HG02642 (cell line): ENCODE data around the gene FNBP1L.
"Not testable (repeated sequence)": the region's sequence is repeated elsewhere in the genome, so short reads cannot be mapped to it uniquely, and the experiment has no call there.

Experiments
- ATAC-seq: cut with Tn5 transposase; IDR thresholded peaks from one replicate; pipeline ENCODE4 v1.9.1; 2021; ENCODE audit warnings: mild to moderate bottlenecking; ENCODE audit not compliant: unreplicated experiment, poor library complexity

The FNBP1L gene

GRCh38 chr1:93522721-93523120, 74.8 kb downstream of the FNBP1L start:
- no peak for ATAC-seq

DNA sequence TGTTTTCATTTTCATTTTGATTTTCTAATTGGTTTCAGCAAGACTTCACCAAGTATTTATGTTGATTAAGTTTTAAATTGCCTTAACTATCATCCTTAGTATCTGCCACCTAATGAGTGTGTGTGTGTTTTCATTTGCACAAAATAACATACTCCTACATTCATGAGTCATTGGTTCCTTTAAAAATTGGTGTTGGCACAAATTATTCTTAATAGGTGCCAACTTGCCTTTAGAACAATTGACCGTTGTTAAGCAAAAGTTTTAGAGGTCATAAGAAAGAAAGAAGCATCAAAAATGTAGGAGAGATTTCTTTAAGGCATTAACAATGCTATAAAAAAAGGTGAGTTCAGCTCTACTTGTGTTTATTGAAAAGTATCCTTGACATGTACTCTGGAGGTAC, 77.5 kb downstream of the FNBP1L start:
- no peak for ATAC-seq

GRCh38 chr1:93526431-93526830, 78.5 kb downstream of the FNBP1L start:
- ATAC-seq: no peak

DNA sequence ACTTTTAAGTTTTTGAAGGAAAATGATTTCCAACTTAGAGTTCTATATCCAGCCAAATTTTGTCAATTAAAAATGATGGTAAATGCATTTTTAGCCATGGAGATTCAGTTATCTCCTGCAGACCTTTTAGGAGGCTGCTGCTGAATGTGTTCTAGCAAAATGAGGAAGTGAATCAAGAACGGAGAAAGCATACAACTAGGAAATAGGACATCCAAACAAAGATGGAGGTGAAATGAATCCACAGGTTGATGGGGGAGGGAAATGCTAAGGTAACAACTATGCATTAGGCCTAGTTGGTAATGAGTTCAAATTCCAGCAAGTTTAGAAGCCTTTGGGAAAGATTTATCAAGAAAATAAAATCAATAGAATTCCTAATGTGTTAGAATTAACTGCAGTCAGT, 80.5 kb downstream of the FNBP1L start:
- no peak for ATAC-seq

DNA sequence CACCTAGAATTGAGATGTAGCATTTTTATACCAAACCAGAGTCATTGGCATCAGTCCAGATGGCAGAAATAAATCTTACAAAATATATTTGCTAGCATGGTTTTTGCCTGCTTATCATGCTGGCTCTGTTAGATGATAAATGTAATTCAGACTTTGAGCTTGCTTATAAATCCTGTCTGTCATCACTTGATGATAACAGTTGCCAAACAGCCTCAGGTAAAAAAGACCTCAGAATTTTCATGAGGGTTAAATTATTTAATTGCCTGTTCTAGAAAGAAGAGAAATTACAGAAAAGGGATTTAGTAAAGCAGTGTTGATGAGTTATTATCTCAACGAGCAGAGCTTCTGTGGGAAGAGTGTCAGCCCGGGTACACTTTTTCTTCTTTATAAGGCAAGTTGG, 83.3 kb downstream of the FNBP1L start:
- ATAC-seq: no peak

- no peak for ATAC-seq
Measured at GRCh38 chr1:93532780-93533378, 85.0 kb downstream of the FNBP1L start.

DNA sequence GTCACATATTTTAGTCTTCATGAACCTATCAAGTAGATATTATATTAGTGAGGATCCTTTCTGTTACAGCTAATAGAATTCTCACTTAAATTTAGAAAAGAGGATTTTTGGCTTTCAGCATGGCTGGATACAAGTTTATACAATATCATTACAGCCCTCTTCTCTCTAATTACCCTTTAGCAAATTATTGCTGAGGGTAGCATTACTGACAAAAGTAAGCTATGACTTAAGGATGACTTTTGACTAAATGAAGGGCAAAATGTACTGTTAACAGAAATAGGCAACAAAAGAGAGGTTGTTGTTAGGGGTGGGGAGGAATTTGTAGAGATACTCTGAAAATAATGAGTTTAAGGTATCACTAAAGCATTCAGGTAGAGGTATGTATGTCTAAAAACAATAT, 85.8 kb downstream of the FNBP1L start:
- ATAC-seq: no peak

- no peak for ATAC-seq
Measured at GRCh38 chr1:93537396-93537795, 89.5 kb downstream of the FNBP1L start.

- ATAC-seq: no peak
Measured at GRCh38 chr1:93537924-93538323, 90.0 kb downstream of the FNBP1L start.

DNA sequence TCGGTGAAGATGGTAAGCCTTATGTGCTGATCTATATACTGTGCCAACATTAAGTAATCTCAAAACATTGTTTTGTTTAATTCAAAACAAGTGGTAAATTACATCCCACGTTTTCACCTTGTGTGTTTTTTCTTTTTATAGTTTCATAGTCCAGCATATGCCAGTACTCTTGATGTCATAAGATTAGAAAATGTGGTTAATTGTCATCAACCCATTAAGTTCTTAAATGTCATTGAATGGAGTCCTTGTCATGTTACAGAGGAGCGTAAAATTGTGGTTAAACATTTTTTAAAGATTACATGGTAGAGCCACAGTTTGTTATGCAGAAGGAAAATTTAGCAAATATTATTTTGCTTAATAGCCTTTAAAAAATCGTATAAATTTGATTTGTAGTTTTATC, 93.1 kb downstream of the FNBP1L start:
- no peak for ATAC-seq

DNA sequence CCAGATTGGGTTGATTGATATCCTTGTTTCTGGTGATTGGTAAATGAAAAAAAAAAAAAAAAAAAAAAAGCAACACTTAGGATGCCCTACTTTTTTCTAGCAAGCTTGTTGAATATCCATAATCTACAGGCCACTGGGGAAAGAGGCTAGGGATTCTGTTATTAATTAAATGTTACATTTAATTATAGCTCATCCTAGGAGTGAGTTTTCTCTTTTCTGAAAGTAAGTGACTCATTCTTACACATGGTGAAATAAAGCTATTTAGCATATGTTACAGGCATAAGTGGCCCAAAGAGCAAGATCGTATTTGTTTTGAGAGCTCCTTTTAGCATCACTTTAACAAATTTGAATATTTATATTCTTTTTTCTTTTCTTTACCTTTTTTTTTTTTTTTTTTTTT, 94.5 kb downstream of the FNBP1L start:
- no peak for ATAC-seq

GRCh38 chr1:93546162-93546863, 98.4 kb downstream of the FNBP1L start:
- no peak for ATAC-seq

DNA sequence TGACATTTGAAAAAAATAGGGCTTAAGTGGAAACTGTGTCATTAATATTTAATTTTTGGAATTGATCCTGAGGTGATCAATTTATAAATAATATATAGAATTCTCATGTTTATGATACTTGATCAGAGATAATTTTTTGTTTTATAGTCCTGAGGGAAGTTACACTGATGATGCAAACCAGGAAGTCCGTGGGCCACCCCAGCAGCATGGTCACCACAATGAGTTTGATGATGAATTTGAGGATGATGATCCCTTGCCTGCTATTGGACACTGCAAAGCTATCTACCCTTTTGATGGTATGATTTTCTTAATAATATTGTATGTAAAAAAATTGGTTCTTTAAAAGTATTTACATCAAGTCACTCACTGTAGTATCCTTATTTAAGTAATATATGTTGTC, 101.2 kb downstream of the FNBP1L start:
- ATAC-seq: no peak

GRCh38 chr1:93549811-93550210, 101.9 kb downstream of the FNBP1L start:
- ATAC-seq: no peak

DNA sequence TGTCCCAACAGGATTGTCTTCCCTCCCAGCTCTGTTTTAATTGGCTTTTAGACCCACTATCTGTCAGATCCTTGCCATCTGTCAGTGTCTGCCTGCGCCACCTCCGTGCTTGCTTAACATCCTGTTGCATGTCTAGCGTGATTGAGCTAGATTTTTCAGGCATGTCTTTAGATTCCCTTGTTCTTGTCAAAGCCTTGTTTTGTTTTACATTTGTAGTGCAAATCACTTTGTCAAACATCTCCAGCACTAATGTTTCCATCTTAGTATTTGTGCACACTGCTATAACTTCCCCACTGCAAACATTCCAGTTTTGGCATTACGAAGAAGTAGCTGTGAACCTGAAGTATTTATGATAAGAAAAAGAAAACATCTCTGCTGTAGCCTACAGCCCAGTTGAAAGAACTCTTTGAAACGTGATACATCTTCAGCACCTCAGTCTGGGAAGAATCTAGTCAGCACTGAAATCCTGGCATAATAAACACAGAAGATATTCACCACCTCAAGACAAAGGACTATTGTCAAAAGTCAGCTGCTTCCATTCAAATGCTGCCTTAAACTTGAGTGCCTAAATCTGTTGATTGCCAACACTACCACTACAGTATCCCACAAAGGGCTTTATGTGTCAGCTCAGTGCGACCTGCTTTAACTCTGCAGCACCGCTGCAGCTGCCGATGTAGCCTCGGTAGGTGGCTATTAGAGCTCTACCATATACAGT, 105.0 kb downstream of the FNBP1L start:
- no peak for ATAC-seq

- not testable (repeated sequence) for ATAC-seq
Measured at GRCh38 chr1:93553886-93554490, 106.1 kb downstream of the FNBP1L start.

- no peak for ATAC-seq
Measured at GRCh38 chr1:93554883-93555872, 107.3 kb downstream of the FNBP1L start.

GRCh38 chr1:93556291-93556690, 108.4 kb downstream of the FNBP1L start:
- ATAC-seq: no peak

DNA sequence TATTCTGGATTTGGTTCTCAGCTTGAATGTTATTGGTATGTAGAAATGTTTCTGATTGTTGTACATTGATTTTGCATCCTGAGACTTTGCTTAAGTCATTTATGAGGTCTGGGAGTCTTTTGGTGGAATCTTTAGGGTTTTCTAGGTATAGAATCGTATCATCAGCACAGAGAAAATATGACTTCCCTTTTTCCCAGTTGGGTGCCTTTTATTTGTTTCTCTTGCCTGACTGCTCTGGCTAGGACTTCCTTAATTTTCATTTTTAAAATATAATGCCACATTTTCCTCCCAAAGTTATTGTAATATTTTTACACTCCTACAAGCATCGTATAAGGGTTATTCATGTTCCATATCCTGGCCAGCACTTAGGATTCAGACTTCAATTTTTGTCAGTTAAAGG, 111.1 kb downstream of the FNBP1L start:
- ATAC-seq: no peak

GRCh38 chr1:93559695-93560094, 111.8 kb downstream of the FNBP1L start:
- ATAC-seq: no peak
